HepG2 (cell line): Measurements from ENCODE around the gene NANOGP8.

Experiments used
- EZH2 ChIP-seq: conservative IDR thresholded peaks from 2 replicates; pipeline ENCODE4 v1.6.1; 2012; ENCODE audit warnings: mild to moderate bottlenecking, low read depth, low read length, moderate library complexity
- FOXO4 ChIP-seq: sonication (generic); formaldehyde crosslinking; conservative IDR thresholded peaks from 2 replicates; pipeline ENCODE4 v1.8.1; 2023; ENCODE audit warnings: missing genetic modification reagents
- GLI4 ChIP-seq: sonication (generic); formaldehyde crosslinking; IDR thresholded peaks from 2 replicates; pipeline ENCODE4 v1.5.1; 2020; ENCODE audit warnings: missing genetic modification reagents, mild to moderate bottlenecking, moderate library complexity, borderline replicate concordance
- IRF2 ChIP-seq: IDR thresholded peaks from 2 replicates; pipeline ENCODE4 v1.6.1; 2018; ENCODE audit warnings: missing genetic modification reagents, missing compliant biosample characterization
- KLF6 ChIP-seq: IDR thresholded peaks from 2 replicates; pipeline ENCODE4 v1.8.0; 2016; ENCODE audit warnings: missing biosample characterization, missing genetic modification reagents
- MYC ChIP-seq: sonication (generic); formaldehyde crosslinking; IDR thresholded peaks from 2 replicates; pipeline ENCODE4 v1.9.0; 2021; ENCODE audit warnings: missing genetic modification reagents, borderline replicate concordance
- RARG ChIP-seq: sonication (generic); formaldehyde crosslinking; IDR thresholded peaks from 2 replicates; pipeline ENCODE4 v1.4.0; 2020; ENCODE audit warnings: low read depth, mild to moderate bottlenecking, missing genetic modification reagents
- ZMAT5 ChIP-seq: sonication (generic); formaldehyde crosslinking; IDR thresholded peaks from 2 replicates; pipeline ENCODE4 v1.5.0; 2020; ENCODE audit warnings: mild to moderate bottlenecking, low read depth, missing genetic modification reagents, borderline replicate concordance
- ZNF274 ChIP-seq: sonication (generic); formaldehyde crosslinking; IDR thresholded peaks from 2 replicates; pipeline ENCODE4 v1.5.1; 2020; ENCODE audit warnings: mild to moderate bottlenecking, missing genetic modification reagents
- ZNF343 ChIP-seq: sonication (generic); formaldehyde crosslinking; IDR thresholded peaks from 2 replicates; pipeline ENCODE4 v1.4.0; 2020; ENCODE audit warnings: mild to moderate bottlenecking, missing genetic modification reagents
- TF ChIP-seq, protein P1 (sequence below): sonication (generic); formaldehyde crosslinking; IDR thresholded peaks from 2 replicates; pipeline ENCODE4 v1.5.1; 2020; ENCODE audit warnings: mild to moderate bottlenecking, missing genetic modification reagents, borderline replicate concordance
- TF ChIP-seq, protein P2 (sequence below): sonication (generic); formaldehyde crosslinking; IDR thresholded peaks from 2 replicates; pipeline ENCODE4 v1.4.0; 2020; ENCODE audit warnings: missing genetic modification reagents
- TF ChIP-seq, protein P3 (sequence below): sonication (generic); formaldehyde crosslinking; IDR thresholded peaks from 2 replicates; pipeline ENCODE4 v1.5.0; 2020; ENCODE audit warnings: mild to moderate bottlenecking, missing genetic modification reagents, moderate library complexity
- TF ChIP-seq, protein P4 (sequence below): sonication (generic); formaldehyde crosslinking; IDR thresholded peaks from 2 replicates; pipeline ENCODE4 v1.4.0; 2020; ENCODE audit warnings: missing genetic modification reagents

- no peak for TF ChIP-seq GLI4
- TF ChIP-seq, protein P1, sequence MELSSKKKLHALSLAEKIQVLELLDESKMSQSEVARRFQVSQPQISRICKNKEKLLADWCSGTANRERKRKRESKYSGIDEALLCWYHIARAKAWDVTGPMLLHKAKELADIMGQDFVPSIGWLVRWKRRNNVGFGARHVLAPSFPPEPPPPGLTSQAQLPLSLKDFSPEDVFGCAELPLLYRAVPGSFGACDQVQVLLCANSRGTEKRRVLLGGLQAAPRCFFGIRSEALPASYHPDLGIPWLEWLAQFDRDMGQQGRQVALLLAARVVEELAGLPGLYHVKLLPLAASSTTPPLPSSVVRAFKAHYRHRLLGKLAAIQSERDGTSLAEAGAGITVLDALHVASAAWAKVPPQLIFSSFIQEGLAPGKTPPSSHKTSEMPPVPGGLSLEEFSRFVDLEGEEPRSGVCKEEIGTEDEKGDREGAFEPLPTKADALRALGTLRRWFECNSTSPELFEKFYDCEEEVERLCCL (CRISPR knock-in tag) = no peak
- no peak for TF ChIP-seq FOXO4 (CRISPR knock-in tag)
- TF ChIP-seq, protein P2, sequence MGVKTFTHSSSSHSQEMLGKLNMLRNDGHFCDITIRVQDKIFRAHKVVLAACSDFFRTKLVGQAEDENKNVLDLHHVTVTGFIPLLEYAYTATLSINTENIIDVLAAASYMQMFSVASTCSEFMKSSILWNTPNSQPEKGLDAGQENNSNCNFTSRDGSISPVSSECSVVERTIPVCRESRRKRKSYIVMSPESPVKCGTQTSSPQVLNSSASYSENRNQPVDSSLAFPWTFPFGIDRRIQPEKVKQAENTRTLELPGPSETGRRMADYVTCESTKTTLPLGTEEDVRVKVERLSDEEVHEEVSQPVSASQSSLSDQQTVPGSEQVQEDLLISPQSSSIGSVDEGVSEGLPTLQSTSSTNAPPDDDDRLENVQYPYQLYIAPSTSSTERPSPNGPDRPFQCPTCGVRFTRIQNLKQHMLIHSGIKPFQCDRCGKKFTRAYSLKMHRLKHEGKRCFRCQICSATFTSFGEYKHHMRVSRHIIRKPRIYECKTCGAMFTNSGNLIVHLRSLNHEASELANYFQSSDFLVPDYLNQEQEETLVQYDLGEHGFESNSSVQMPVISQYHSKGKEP = no peak
- TF ChIP-seq ZMAT5 = no peak
- no peak for TF ChIP-seq KLF6 (CRISPR knock-in tag)
- TF ChIP-seq EZH2 = no peak
- TF ChIP-seq, protein P3, sequence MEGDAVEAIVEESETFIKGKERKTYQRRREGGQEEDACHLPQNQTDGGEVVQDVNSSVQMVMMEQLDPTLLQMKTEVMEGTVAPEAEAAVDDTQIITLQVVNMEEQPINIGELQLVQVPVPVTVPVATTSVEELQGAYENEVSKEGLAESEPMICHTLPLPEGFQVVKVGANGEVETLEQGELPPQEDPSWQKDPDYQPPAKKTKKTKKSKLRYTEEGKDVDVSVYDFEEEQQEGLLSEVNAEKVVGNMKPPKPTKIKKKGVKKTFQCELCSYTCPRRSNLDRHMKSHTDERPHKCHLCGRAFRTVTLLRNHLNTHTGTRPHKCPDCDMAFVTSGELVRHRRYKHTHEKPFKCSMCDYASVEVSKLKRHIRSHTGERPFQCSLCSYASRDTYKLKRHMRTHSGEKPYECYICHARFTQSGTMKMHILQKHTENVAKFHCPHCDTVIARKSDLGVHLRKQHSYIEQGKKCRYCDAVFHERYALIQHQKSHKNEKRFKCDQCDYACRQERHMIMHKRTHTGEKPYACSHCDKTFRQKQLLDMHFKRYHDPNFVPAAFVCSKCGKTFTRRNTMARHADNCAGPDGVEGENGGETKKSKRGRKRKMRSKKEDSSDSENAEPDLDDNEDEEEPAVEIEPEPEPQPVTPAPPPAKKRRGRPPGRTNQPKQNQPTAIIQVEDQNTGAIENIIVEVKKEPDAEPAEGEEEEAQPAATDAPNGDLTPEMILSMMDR (CRISPR knock-in tag) = no peak
- TF ChIP-seq, protein P4, sequence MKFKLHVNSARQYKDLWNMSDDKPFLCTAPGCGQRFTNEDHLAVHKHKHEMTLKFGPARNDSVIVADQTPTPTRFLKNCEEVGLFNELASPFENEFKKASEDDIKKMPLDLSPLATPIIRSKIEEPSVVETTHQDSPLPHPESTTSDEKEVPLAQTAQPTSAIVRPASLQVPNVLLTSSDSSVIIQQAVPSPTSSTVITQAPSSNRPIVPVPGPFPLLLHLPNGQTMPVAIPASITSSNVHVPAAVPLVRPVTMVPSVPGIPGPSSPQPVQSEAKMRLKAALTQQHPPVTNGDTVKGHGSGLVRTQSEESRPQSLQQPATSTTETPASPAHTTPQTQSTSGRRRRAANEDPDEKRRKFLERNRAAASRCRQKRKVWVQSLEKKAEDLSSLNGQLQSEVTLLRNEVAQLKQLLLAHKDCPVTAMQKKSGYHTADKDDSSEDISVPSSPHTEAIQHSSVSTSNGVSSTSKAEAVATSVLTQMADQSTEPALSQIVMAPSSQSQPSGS (CRISPR knock-in tag) = no peak
- no peak for TF ChIP-seq RARG (CRISPR knock-in tag)
- no peak for TF ChIP-seq ZNF274 (CRISPR knock-in tag)
- no peak for TF ChIP-seq MYC (CRISPR knock-in tag)
- TF ChIP-seq IRF2 = no peak
- TF ChIP-seq ZNF343 (CRISPR knock-in tag) = no peak
Measured at GRCh38 chr15:35087759-35088158, 2.7 kb upstream of the NANOGP8 start.
